IPS-NIHi7 (cell line): ENCODE results near the gene METTL8.
"Not testable (repeated sequence)": the region's sequence is repeated elsewhere in the genome, so short reads cannot be mapped to it uniquely, and the experiment has no call there.

ENCODE experiments used
- DNase-seq: peaks from one replicate; pipeline ENCODE4 v3.0.0; 2012; ENCODE audit warnings: mixed read lengths; ENCODE audit errors: extremely low spot score

Gene METTL8

DNA sequence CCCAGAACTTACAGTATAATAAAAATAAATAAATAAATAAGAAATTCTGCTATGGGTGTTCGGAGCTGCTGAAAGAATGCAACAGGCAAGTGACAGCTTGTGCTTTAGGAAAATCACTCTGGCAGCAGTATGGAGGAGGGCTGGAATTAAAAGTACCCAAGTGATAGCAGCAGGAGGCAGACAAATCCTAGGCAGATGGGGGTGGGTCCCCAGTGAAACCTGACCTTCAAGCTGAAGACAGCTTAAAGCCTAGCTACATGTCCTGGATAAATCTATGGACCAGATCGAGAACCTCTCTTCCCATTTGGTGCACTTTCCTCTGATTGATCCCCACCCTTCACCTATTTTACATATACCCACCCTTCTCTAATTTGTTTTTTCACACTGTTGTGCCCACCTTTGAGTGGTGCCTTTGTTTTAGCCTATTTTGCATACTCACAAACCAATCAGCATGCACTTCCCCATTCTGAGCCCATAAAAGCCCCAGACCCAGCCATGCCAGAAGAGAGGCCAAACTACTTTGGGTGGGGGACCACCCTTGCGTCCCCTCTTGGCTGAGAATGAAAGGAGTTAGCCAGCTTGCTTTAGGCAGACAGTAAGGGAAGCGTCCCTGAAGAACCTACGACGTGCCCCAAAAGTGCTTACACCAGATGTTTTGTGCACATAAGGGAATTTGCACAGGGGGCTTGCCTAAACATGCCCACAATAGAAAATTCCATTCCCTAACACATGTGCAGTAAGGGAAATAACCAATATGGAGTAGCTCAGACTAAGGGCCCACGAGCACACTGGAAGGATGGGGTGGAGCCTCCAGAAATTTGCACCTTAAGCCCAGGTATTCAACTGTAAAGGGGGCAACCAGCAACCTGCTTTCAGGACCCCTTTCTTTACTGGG, 3.0 kb downstream of the METTL8 start:
- no peak for DNase-seq

DNA sequence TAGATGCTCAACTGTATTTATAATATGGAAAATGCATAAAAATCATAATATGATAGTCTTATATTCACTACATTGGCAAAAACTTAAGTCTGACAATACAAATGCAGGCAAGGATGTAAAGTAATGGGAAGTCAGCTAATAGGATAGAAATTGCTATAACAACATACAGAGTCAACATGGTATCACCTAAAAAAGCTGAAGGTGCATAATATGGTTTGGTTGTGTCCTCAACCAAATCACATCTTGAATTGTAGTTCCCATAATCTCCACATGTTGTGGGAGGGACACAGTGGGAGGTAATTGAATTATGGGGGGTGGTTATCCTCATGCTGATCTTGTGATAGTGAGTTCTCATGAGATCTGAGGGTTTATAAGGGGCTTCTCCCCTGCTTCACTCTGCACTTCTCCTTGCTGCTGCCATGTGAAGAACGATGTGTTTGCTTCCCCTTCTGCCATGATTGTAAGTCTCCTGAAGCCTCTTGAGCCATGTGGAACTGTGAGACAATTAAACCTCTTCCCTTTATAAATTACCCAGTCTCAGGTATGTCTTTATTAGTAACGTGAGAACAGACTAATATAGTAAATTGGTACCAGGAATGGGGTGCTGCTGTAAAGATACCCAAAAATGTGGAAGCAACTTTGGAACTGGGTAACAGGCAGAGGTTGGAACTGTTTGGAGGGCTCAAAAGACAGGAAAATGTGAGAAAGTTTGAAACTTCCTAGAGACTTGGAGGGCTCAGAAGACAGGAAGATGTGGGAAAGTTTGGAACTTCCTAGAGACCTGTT, 10.9 kb downstream of the METTL8 start:
- not testable (repeated sequence) for DNase-seq

DNA sequence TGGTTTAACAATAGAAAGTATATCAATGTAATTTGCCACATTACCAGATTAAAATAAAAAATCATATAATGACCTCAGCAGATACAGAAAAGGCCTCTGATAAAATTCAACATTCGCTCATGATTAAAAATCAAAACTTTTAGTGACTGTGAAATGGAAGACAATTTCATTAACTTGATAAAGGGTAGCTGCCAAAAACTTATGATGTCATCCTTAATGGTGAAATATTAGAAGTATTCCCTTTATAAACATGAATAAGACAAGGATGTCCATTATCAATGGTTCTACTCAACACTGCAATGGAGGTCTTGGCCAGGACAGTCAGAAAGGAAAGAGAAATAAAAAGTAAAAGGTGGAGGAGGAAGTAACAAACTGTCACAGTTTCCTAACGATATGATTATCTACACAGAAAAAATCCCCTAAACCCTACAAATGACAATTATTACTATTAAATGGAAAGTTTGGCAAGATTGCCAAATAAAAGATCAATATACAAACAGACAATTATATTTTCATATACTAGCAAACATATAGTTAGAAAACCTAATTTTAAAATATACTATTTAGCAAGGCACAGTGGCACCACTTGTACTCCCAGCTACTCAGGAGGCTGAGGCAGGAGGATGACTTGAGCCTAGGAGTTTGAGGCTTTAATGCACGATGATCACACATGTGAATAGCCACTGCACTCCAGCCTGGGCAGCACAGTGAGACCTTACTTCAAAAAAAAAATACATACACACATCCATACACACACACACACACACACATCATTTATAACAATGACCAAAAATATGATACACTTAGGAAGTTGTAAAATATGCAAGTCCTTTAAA, 12.8 kb downstream of the METTL8 start:
- DNase-seq: no peak

DNA sequence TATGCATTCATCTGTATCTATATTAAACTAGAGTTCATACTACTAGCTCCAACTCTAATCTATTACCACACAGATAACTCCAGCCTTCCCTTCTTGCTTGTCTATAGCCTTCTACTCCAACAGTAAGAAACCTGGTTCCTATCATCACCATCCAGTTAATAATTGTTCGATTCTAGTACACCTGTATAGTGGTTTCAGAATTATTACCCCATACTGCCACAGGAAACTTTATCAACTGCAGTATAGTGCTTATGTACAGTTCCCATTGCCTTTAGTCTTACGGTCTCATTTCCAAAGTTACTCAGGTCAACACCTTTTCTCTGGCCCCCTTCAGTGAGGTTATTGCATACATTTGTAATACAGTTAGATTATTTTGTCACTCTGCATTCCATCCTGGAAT, 14.5 kb downstream of the METTL8 start:
- no peak for DNase-seq

DNA sequence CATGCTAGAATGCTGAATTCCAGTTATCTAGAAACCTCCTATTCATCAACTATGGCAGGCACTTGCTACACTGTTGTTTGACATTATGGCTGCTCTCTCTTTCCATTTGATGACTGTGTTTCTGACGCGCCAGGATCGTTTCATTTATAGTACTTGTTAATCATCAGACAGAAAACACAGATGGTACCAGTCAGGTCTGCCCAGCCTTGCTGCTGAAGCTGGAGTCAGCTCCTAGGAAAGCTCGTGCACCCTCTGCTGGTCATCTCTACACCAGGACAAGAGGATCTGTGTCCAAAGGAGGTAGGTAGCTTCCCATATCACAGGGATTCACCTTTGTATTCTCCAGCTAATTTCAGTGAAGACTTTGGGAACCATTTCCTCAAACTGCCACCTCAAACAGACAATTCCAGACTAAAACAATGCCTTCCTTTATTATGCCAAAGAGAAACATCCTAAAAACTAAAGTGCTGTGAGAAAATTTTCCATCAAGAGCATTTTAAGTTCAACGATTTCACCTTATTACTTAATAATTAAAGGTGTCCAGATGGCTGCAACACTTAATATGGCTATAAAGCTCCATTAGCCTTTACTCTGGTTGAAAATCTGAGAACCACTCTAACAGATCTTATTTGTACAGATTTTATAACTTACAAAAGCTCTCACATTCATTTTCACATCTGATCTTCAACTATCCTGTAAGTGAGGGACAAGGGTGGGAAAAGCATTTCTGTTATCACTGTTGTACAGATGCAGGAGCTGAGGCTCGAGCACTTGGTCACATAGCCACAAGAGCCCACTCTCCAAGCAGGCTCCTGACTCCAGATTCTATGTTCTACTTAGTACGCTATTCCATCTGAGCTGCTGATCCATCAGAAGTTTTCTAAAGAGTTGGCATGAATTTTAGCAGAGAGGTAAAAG, 17.5 kb downstream of the METTL8 start:
- peak; percentile 86 for DNase-seq

DNA sequence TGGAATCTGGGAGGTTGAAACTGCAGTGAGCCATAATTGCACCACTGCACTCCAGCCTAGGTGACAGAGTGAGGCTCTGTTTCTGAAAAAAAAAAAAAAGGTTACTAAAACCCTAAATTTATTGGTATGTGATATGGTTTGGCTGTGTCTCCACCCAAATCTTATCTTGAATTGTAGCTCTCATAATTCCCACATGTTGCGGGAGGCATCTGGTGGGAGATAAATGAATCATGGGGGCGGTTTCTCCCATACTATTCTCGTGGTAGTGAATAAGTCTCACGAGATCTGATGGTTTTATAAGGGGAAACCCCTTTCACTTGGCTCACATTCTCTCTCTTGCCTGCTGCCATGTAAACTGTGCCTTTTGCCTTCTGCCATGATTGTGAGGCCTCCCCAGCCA, 19.1 kb downstream of the METTL8 start:
- DNase-seq: not testable (repeated sequence)

DNA sequence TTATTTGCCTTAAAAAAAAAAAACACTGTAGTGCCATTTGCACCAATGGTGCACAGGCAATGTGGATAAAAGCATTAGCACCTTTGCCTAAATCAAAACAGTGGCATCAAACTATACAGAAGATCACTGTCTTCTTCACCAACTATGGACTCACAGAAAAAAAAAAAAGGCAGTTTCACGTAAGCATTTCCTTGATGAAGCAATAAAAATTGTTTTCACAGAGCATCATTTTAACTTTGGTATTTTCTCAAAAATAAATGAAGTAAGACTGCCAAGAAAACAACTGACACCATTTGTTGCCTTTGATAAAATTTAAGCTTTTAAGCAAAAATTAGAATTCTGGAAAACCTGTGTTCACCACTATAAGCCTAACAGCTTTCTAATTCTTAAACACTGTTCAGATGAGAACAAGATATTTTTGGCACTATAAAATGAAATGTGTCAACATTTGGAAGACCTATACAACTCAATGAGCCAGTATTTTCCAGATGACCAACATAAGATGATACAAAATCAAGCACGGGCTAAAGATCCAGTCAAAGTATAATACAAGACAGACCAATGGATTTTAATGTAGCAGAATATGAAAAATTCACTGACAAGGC, 21.1 kb downstream of the METTL8 start:
- DNase-seq: no peak

DNA sequence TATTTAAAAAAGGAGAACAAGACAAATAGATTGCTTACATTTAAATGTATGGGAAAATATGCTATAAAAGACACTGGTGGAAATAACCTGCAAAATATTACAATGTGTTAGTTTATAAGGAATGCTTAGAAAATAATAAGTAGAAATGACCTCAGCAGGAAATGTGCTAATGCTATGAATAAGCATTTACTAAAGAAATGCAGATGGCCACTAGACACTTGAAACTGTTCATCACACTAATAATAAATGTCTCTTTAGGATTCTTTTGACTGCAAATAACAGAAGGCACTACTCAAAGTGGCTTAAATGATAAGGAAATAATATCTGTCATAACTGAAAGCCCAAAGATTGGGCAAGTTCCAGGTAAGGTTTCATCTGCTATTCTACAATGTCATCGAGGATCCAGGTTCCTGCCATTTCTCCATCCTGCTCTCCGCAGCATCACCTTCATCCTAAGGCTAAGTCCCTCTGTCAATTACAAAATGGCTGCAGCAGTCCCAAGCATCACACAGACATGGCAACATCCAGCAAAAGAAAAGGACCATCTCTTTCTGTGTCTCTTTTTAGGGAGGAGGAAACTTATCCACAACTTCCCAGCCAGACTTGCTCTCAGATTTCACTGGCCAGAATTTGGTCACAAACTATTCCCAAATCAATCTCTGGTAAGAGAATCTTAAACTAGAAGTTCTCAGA, 21.9 kb downstream of the METTL8 start:
- no peak for DNase-seq

DNA sequence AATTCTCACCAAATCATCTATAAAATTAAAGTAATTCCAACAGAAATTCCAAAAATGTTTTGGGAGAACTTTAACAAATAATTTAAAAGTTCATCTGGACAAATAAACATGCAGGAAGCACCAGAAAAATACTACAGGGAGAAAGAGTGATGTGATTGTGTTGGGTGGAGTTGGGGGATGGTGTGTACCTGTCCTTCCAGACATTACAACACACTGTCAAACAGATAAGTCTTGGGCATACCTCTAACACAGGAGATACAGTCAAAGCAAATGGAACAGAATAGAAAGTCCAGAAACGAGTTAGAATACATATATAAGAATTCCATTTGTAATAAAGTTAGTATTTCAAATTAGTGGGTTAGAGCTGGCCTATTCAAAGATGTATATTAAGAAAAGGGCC, 22.6 kb downstream of the METTL8 start:
- no peak for DNase-seq

DNA sequence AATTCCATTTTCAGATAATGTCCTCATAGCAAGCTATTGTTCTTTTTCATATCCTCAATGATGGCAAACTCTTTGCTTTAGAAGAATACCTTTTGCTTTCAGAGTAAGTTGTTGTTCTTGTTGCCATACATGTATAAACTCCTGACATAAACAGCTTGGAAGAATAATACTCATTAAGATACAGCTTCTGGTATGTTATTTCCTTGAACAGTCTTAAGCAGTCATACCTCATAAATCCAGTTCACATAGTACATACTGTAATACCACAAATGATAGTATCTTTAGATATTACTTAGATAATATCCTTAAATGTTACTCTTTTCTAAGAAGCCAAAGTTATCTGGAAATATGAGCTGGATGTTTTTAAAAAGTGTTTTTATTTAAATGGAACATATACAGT, 23.2 kb downstream of the METTL8 start:
- DNase-seq: no peak

DNA sequence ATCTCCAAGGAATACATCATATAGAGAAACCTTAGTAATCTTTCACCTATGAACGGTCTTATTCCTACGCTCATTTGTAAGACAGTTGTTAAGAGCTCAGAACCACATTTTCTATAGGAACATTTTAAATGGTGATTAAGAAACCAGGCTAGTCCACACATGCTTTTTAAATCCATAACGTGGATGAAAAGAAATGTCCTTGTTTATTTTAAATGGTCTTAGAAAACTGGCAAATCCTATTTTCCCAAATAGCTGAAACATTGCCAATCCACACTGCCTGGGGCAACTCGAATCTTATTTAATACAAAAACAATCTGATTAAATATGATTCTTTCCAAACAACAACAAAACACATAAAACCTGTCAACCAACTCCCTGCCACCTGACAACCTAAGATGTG, 23.7 kb downstream of the METTL8 start:
- no peak for DNase-seq

DNA sequence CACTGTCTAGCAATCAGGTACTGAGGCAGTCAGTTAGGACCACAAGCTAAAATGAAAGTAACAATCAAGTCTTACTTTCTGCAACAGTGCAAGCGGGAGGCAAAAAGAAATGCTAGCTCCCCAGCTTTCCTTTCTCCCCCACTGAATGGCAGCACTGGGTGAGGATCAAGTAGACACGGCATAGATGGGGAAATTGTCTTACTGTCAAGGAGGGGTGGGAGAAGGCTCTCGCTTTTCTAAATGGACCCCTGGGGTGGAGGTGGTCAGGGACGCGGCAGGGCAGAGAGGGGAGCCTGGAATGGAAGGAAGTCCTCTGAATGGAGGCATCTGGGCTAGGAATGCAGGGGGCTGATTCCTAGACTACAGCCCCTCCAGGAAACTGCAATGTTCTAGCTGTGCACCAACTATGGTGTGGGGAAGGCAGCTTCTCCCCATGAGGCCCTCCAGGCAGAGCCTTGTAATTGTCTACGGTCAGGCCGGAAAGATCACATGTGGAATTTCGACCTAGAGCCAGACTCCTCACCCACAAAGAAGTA, 24.3 kb downstream of the METTL8 start:
- peak; percentile 44 for DNase-seq

DNA sequence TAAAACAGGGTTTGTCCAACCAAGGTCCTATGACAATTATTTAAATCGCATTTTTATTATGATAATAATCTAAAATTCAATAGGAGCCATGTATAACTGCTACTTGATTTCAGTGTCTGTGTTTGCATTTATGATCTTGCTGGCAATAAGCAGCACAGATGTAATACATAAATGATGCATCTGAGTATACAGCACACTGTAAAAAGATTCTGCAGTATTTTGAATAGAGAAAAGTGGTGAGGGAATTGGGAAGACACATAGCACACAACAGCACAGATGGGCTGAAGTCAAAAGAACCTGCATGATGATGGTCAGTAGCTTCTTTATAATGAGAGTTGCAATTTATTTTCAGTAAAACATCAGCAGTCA, 26.1 kb downstream of the METTL8 start:
- DNase-seq: no peak

DNA sequence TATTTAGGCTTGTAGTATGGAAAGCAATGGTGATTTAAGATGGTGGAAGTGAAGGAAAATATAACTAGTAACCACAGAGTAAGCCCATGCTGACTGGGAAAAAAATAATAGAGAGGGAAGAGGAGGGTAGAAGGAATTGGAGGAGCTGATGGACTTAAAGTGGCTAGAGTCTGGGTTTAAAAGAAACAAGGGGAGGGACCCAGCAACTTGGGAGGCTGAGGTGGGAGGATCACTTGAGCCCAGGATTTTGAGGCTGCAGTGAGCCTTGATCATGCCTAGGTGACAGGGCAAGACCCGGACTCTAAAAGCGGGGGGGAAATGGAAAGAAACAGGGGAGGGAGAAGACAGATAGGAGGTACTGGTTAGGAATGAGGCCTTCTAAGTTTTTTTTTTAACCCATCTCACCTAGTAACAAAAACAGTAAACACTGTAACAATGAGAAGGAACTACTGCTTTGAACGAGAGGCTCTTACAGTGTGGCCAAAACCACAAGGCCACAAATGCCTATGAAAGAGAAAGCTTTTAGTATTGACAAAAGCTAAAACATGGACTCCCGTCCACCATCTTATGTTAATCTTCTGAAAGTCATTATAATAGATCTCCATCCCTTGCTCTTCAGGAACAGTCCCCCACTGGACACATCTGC, 26.6 kb downstream of the METTL8 start:
- no peak for DNase-seq

DNA sequence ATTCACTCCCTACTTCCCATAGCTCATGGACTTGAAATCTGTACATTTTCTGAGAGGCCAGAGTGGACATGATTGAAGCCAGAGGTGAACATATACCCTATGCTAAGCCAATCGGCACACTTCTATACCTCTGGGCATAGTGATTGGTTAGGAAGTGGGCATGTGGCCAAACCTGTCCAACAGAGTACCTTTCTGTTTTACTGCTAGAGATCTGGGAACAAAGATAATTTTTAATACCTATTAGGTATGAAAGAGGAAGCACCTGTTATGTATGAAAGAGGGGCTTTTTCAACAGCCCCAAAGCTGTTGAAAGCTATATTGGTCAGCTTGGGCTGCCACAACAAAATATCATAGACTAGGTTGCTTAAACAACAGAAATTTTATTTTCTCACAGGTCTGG, 27.7 kb downstream of the METTL8 start:
- DNase-seq: no peak

DNA sequence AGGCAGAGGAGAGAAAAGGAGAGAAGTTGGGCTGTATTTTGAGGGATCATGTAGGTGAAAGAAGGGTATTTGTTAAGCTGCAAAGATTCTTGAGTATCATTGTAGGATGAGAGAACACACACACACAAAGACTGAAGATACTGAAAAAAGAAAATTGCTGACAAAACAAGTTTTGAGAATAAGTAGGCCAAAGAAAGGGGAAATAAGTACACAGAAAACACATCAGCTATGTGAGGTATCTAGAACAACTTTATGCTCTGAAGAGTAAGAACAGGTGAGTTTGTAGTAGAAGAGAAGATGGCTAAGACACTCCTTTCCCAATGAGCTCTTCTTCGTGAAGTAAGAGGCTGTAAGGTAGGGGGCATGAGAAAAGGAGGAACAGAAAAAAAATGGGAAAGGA, 28.2 kb downstream of the METTL8 start:
- DNase-seq: no peak

DNA sequence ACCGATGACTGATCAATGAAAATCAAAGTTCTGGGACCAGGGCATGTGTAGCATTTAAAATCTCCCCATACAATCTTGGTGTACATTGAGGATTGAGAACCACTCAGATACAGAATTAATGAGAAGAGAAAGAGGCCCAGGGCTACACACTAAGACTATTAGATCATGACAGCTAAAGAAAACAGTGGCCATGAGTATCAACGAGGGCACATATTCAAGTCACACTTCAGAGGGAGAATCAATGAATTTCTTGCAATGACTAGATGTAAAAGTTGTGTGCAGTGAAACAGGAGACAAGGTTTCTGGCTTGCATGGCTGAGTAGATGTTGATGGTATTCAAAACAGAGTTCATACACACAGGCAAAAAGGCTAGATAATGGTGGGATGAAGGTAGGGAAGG, 29.1 kb downstream of the METTL8 start:
- DNase-seq: no peak

DNA sequence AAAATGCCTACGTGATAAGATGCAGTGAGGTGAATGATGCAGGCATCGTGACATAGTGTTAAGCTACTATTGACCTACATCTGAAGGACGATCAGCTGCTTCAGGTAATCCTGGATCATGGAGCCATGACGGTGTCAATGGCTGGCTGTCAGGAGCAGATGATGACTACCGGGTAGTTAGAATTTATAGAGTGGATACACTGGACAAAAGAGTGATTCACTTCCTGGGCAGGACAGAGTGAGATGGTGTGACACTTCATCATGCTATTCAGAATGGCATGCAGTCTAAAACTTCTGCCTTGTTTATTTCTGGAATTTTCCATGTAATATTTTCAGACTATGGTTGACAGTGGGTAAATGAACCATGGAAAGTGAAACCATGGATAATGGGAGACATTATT, 29.5 kb downstream of the METTL8 start:
- no peak for DNase-seq

DNA sequence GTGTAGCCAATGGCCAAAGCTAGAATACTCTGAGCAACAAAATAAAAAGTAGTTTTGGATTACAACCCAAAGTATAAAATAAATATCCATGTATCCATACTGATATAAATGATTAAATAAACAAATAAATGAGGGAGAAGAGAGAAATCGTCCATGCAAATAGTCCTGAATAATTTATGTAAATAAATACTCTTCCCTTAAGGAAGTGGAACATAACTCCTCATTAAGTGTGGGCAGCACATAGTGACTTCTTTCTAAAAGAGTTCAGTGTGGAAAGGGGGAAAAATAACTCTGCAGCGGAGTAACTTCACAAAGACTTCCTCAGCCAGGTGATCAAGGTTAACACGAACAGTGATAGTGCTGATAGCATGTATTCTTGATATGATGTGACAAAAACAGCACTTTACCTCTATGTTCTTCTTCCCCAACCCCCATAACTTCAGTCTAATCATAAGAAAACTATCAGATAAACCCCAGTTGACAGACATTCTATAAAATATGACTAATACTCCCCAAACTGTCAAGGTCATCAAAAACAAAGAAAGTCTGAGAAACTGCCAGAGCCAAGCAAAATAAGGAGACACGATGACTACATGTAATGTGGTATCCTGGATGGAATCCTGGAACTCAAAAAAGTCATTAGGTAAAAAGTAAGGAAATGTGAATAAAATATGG, 30.7 kb downstream of the METTL8 start:
- no peak for DNase-seq
